Measurements from ENCODE around the gene HERC5. TPM values are rescaled to one million over a fixed set of nuclear protein-coding genes. Genes with fewer than 3 reads are reported as not detected.

Gene HERC5
- total RNA-seq, 4 donors from 2014 or later, result 2.9 to 4.5 (median 3.9) TPM

DNA sequence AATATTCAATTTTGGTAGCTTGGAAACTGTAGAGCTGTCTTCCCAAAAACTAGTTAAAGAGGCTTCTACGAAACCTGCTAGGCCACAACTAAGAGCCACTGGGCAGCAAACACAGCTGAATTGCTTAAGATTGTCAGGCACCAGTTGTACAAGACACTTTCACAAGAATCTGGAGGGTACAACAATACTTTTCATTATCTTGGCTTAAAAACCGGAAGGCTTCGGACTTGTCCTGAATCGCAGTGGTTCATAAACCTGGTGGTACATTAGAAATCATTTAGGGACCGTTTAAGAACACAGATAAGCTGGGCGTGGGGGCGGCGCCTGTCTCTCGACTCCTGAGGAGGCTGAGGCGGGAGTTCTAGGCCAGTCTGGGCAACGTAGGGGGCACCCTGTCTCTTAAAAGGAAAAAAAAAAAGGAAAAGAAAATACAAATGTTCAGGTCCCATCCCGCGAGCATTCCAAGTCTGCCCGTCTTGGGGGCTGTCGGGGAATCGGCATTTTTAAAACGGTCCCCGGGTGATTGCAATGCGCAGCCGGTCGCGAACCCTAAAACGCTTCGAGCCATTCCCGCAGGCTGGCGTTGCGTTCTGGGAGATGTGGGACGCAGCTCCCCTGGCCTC is 65.9 kb downstream of the HERC5 start:
- intact Hi-C loops (cut with DNase I), result loop anchor here (5.0 to 10.0 kb wide), 4 partner anchors 66 to 518 kb away; partner anchors contain the start of genes HERC3, HERC5, PKD2 and PPM1K
- peaks cover 13 to 45% (median 41%) of the 10 kb centered on the region in 4 donors for H3K4me1 ChIP-seq
- no peak for TF ChIP-seq POLR2AphosphoS5 (IDR thresholded peaks at IDR 0.05)
- TF ChIP-seq, protein P1, sequence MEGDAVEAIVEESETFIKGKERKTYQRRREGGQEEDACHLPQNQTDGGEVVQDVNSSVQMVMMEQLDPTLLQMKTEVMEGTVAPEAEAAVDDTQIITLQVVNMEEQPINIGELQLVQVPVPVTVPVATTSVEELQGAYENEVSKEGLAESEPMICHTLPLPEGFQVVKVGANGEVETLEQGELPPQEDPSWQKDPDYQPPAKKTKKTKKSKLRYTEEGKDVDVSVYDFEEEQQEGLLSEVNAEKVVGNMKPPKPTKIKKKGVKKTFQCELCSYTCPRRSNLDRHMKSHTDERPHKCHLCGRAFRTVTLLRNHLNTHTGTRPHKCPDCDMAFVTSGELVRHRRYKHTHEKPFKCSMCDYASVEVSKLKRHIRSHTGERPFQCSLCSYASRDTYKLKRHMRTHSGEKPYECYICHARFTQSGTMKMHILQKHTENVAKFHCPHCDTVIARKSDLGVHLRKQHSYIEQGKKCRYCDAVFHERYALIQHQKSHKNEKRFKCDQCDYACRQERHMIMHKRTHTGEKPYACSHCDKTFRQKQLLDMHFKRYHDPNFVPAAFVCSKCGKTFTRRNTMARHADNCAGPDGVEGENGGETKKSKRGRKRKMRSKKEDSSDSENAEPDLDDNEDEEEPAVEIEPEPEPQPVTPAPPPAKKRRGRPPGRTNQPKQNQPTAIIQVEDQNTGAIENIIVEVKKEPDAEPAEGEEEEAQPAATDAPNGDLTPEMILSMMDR (IDR thresholded peaks at IDR 0.05), result no peak
- no peak for TF ChIP-seq POLR2A (IDR thresholded peaks at IDR 0.05; ENCODE audit: low read depth)
- no peak for TF ChIP-seq EP300 (IDR thresholded peaks at IDR 0.05)

DNA sequence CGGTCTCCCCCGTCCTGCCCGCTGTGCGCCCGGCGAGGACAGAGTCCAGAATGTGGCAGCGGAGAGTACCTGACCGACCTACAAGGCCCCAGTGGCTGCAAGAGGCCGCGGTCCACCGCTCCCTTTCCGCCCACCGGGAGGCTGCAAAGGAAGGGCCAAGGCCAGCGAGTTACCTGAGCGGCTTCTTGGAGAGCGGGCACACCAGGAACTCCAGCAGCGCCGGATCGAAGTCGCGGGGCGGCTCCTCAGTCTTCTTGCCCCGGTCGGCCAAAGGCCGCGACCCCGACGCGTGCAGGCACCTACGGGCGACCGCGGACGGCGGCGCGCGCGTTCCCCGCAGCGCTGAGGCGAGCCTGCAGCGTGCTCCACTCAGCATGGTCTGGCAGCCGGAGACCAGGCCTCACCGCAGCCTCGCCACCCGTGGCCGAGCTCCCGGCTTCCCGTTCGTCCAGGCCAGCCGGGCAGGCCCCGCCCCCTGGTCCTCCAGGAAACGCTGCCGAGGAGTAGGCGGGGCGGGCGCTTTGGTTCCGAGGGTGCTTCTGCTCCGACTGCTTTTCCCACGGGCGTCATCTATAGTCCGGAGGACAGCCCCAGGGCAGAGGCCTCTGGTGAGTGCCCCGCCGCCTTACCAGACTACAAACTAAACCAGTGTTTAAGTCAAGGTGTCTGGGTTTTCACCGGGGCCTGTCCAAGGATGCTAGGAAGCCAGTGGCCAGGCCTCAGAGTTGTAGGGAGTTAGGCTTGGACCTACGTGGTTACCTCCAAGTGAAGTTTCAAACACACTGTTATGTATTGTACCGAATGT is 66.6 kb downstream of the HERC5 start, which contains the start of gene PYURF:
TSS of gene PYURF (minus strand) at position 452 of the 805 bp plus-strand sequence. CDS start at position 376, 76 bp downstream.
- Histone ChIP-seq H3K27me3 (no peaks in the 10 kb centered on the region), H3K4me1 (peaks cover 13 to 45% (median 41%) of the 10 kb centered on the region in 4 donors), H3K27ac (replicated peaks in 1 of 4) (peak within 1 kb of the TSS; percentile 89 to 96 (median 94)), H3K9me3 (no peaks in the 10 kb centered on the region), H3K4me3 (peak within 1 kb of the TSS; percentile 83 to 86 (median 84)), H3K36me3 (peaks cover 5 to 29% (median 14%) of the 10 kb centered on the region in 4 donors)
- DNase-seq (ENCODE audit: extremely low spot score), result peak; percentile 99
- WGBS, result 3% methylated on average over 4 of the region's 68 CpGs
- intact Hi-C loops (cut with DNase I), result loop anchor here (5.0 to 10.0 kb wide), 4 partner anchors 66 to 519 kb away; partner anchors contain the start of genes HERC3, HERC5, PKD2 and PPM1K
- TF ChIP-seq, protein P1 (IDR thresholded peaks at IDR 0.05), result peak in 1 of 3 experiments; percentile 7
- TF ChIP-seq EP300 (IDR thresholded peaks at IDR 0.05) (no peak), POLR2AphosphoS5 (IDR thresholded peaks at IDR 0.05) (peak; percentile 93 to 94), POLR2A (IDR thresholded peaks at IDR 0.05; ENCODE audit: low read depth) (peak; percentile 66)

More for the DNA sequence above, 65.9 kb downstream of the HERC5 start:
- DNase-seq (ENCODE audit: extremely low spot score), result no peak
- Histone ChIP-seq H3K27ac (replicated peaks in 1 of 4) (peak overlapping the region; percentile 89 to 96 (median 94)), H3K9me3 (no peaks in the 10 kb centered on the region), H3K36me3 (peaks cover 5 to 32% (median 14%) of the 10 kb centered on the region in 4 donors), H3K27me3 (no peaks in the 10 kb centered on the region), H3K4me3 (peak overlapping the region; percentile 83 to 86 (median 84))
- 1% methylated on average over 26 of the region's 28 CpGs for WGBS

- TF ChIP-seq POLR2AphosphoS5 (IDR thresholded peaks at IDR 0.05) (no peak), EP300 (IDR thresholded peaks at IDR 0.05) (no peak), POLR2A (IDR thresholded peaks at IDR 0.05; ENCODE audit: low read depth) (no peak)
- TF ChIP-seq, protein P1 (IDR thresholded peaks at IDR 0.05), result no peak
- DNase-seq (ENCODE audit: extremely low spot score), result no peak
- Histone ChIP-seq H3K9me3 (no peaks in the 10 kb centered on the region), H3K27ac (replicated peaks in 1 of 4) (peak overlapping the region; percentile 89 to 96 (median 94)), H3K36me3 (peaks cover 5 to 26% (median 13%) of the 10 kb centered on the region in 4 donors), H3K27me3 (no peaks in the 10 kb centered on the region), H3K4me3 (peak overlapping the region; percentile 83 to 86 (median 84)), H3K4me1 (peaks cover 13 to 45% (median 41%) of the 10 kb centered on the region in 4 donors)
- intact Hi-C loops (cut with DNase I), result loop anchor here (5.0 to 10.0 kb wide), 4 partner anchors 67 to 519 kb away; partner anchors contain the start of genes HERC3, HERC5, PKD2 and PPM1K
- WGBS, result 70% methylated on average over 2 of the region's 2 CpGs
Measured at GRCh38 chr4:88524171-88524570, 67.3 kb downstream of the HERC5 start.

- intact Hi-C loops (cut with DNase I), result loop anchor here (10.0 kb wide), 1 partner anchor 522 kb away; the partner anchor contains the start of gene PKD2
- H3K27me3 ChIP-seq, result no peaks in the 10 kb centered on the region
Measured at GRCh38 chr4:88526221-88526815, 69.4 kb downstream of the HERC5 start.

More at GRCh38 chr4:88526221-88526815, 69.4 kb downstream of the HERC5 start:
- Histone ChIP-seq H3K4me1 (peaks cover 13 to 44% (median 39%) of the 10 kb centered on the region in 4 donors), H3K36me3 (peaks cover 2 to 4% (median 3%) of the 10 kb centered on the region in 4 donors), H3K27ac (replicated peaks in 1 of 4) (peak overlapping the region; percentile 44 to 96 (median 94)), H3K4me3 (no peak overlapping the region), H3K9me3 (no peaks in the 10 kb centered on the region)
- no peak for TF ChIP-seq EP300 (IDR thresholded peaks at IDR 0.05)
- TF ChIP-seq, protein P1 (IDR thresholded peaks at IDR 0.05), result peak in 2 of 3 experiments; percentile 30 to 32
- no peak for DNase-seq (ENCODE audit: extremely low spot score)
- 39% methylated on average over 1 of the region's 1 CpG for WGBS

All from esophagus muscularis mucosa (tissue), 4 donors.